ENCODE results near the gene HMMR. TPM values are rescaled to one million over a fixed set of nuclear protein-coding genes. Genes with fewer than 3 reads are reported as not detected.

HMMR gene
- total and polyA plus RNA-seq, 2 donors from 2014 or later = 0.58 to 0.91 TPM

- no peak overlapping the region for H3K4me3 ChIP-seq (ENCODE audit: low read length in 3 of 3)
- H3K9ac ChIP-seq (ENCODE audit: low read length in 3 of 3) = no peak overlapping the region
- FAIRE-seq (no peak), DNase-seq (peak in 1 of 5 donors; percentile 0)
- TF ChIP-seq CTCF (IDR thresholded peaks at IDR 0.05; ENCODE audit: borderline replicate concordance, extremely low read depth, insufficient read depth) = no peak
- H3K36me3 ChIP-seq (ENCODE audit: control insufficient read depth in 2 of 3, insufficient read depth in 3 of 3, low read length in 3 of 3) = no peaks in the 10 kb centered on the region
- intact Hi-C loops (cut with DNase I) = no loop called here
- H3K4me1 ChIP-seq (ENCODE audit: control insufficient read depth in 2 of 3, insufficient read depth in 2 of 3, low read depth in 1 of 3, low read length in 3 of 3) = peaks cover 0 to 5% (median 4%) of the 10 kb centered on the region in 3 donors
- H3K27me3 ChIP-seq (ENCODE audit: control insufficient read depth, insufficient read depth, low read length) = no peaks in the 10 kb centered on the region
- H3K27ac ChIP-seq (ENCODE audit: low read depth in 2 of 2, low read length in 2 of 2) = peak overlapping the region in 1 of 2 donors; percentile 20
- H3K9me3 ChIP-seq (ENCODE audit: control insufficient read depth in 2 of 3, insufficient read depth in 1 of 3, low read length in 3 of 3) = no peaks in the 10 kb centered on the region
Measured at GRCh38 chr5:163489745-163490075, 29.3 kb downstream of the HMMR start.

- Histone ChIP-seq H3K4me1 (ENCODE audit: control insufficient read depth in 2 of 3, insufficient read depth in 2 of 3, low read depth in 1 of 3, low read length in 3 of 3) (peaks cover 0 to 4% (median 0%) of the 10 kb centered on the region in 3 donors), H3K27me3 (ENCODE audit: control insufficient read depth, insufficient read depth, low read length) (no peaks in the 10 kb centered on the region), H3K9ac (ENCODE audit: low read length in 3 of 3) (no peak overlapping the region), H3K36me3 (ENCODE audit: control insufficient read depth in 2 of 3, insufficient read depth in 3 of 3, low read length in 3 of 3) (no peaks in the 10 kb centered on the region), H3K27ac (ENCODE audit: low read depth in 2 of 2, low read length in 2 of 2) (no peak overlapping the region), H3K9me3 (ENCODE audit: control insufficient read depth in 2 of 3, insufficient read depth in 1 of 3, low read length in 3 of 3) (peaks cover 0 to 6% (median 0%) of the 10 kb centered on the region in 3 donors), H3K4me3 (ENCODE audit: low read length in 3 of 3) (no peak overlapping the region)
- FAIRE-seq (no peak), DNase-seq (no peak)
- intact Hi-C loops (cut with DNase I) = no loop called here
- TF ChIP-seq CTCF (IDR thresholded peaks at IDR 0.05; ENCODE audit: borderline replicate concordance, extremely low read depth, insufficient read depth) = no peak
Measured at GRCh38 chr5:163496286-163496685, 35.9 kb downstream of the HMMR start.

GRCh38 chr5:163497315-163497714, 36.9 kb downstream of the HMMR start:
- Histone ChIP-seq H3K36me3 (ENCODE audit: control insufficient read depth in 2 of 3, insufficient read depth in 3 of 3, low read length in 3 of 3) (no peaks in the 10 kb centered on the region), H3K27me3 (ENCODE audit: control insufficient read depth, insufficient read depth, low read length) (no peaks in the 10 kb centered on the region), H3K4me3 (ENCODE audit: low read length in 3 of 3) (no peak overlapping the region), H3K9ac (ENCODE audit: low read length in 3 of 3) (no peak overlapping the region), H3K9me3 (ENCODE audit: control insufficient read depth in 2 of 3, insufficient read depth in 1 of 3, low read length in 3 of 3) (peaks cover 0 to 6% (median 0%) of the 10 kb centered on the region in 3 donors), H3K4me1 (ENCODE audit: control insufficient read depth in 2 of 3, insufficient read depth in 2 of 3, low read depth in 1 of 3, low read length in 3 of 3) (no peaks in the 10 kb centered on the region), H3K27ac (ENCODE audit: low read depth in 2 of 2, low read length in 2 of 2) (no peak overlapping the region)
- intact Hi-C loops (cut with DNase I) = no loop called here
- TF ChIP-seq CTCF (IDR thresholded peaks at IDR 0.05; ENCODE audit: borderline replicate concordance, extremely low read depth, insufficient read depth) = no peak
- no peak for DNase-seq
- FAIRE-seq = no peak

- Histone ChIP-seq H3K9ac (ENCODE audit: low read length in 3 of 3) (no peak overlapping the region), H3K4me1 (ENCODE audit: control insufficient read depth in 2 of 3, insufficient read depth in 2 of 3, low read depth in 1 of 3, low read length in 3 of 3) (no peaks in the 10 kb centered on the region), H3K36me3 (ENCODE audit: control insufficient read depth in 2 of 3, insufficient read depth in 3 of 3, low read length in 3 of 3) (no peaks in the 10 kb centered on the region), H3K27ac (ENCODE audit: low read depth in 2 of 2, low read length in 2 of 2) (no peak overlapping the region), H3K9me3 (ENCODE audit: control insufficient read depth in 2 of 3, insufficient read depth in 1 of 3, low read length in 3 of 3) (peaks cover 0 to 6% (median 0%) of the 10 kb centered on the region in 3 donors), H3K4me3 (ENCODE audit: low read length in 3 of 3) (no peak overlapping the region), H3K27me3 (ENCODE audit: control insufficient read depth, insufficient read depth, low read length) (no peaks in the 10 kb centered on the region)
- TF ChIP-seq CTCF (IDR thresholded peaks at IDR 0.05; ENCODE audit: borderline replicate concordance, extremely low read depth, insufficient read depth) = no peak
- no peak for DNase-seq
- no peak for FAIRE-seq
- intact Hi-C loops (cut with DNase I) = no loop called here
Measured at GRCh38 chr5:163498886-163499285, 38.5 kb downstream of the HMMR start.

Data from kidney (tissue), 14 donors.